Testis (tissue), 3 donors: Measurements from ENCODE around the gene MYOM1. TPM values are rescaled to one million over a fixed set of nuclear protein-coding genes. Genes with fewer than 3 reads are reported as not detected.

Experiments used
- DNase-seq: peaks from one replicate; pipeline ENCODE4 v3.0.0-alpha.2; 2019
- H3K27ac ChIP-seq, 2 donors: fragments of 200-600 bp; sonication (generic); one replicate each; pipeline ENCODE4 v1.5.1; 2019
- H3K27me3 ChIP-seq: fragments of 200-600 bp; sonication (generic); one replicate; pipeline ENCODE4 v1.5.1; 2019
- H3K36me3 ChIP-seq: fragments of 200-600 bp; sonication (generic); one replicate; pipeline ENCODE4 v1.5.1; 2017; ENCODE audit warnings: low read depth; ENCODE audit errors: missing control alignments
- H3K4me1 ChIP-seq: fragments of 200-600 bp; sonication (generic); one replicate; pipeline ENCODE4 v1.5.1; 2019
- H3K4me3 ChIP-seq, 2 donors: fragments of 200-600 bp; sonication (generic); one replicate each; pipeline ENCODE4 v1.5.1; 2017 to 2019
- H3K9me3 ChIP-seq: fragments of 200-600 bp; sonication (generic); one replicate; pipeline ENCODE4 v1.5.1; 2017
- POLR2A ChIP-seq: fragments of 450-650 bp; IDR thresholded peaks from one replicate; pipeline ENCODE4 v1.6.1; 2017; ENCODE audit warnings: antibody characterized with exemption, mild to moderate bottlenecking, moderate library complexity
- WGBS, 2 donors: methylation state at CpG; one replicate each; pipeline ENCODE4 v1.1.5; 2018; 5-methylcytosine and 5-hydroxymethylcytosine counted together
- intact Hi-C: fragments of 100-400 bp; cut with DNase I; formaldehyde crosslinking; loops from one replicate; pipeline ENCODE4 v1.15.1; 2023; ENCODE audit warnings: low total_unique reads
- polyA plus RNA-seq: library from polyadenylated mRNA; stranded (reverse); fragments of 350-450 nt; fragmentation: Illumina TruSeq; extraction: RNeasy Lipid Tissue Mini Kit (QIAGEN cat#74804); gene quantifications from one replicate; pipeline ENCODE4 v1.2.3, GENCODE V29; 2014; ENCODE audit warnings: low read depth, low replicate concordance; ENCODE audit not compliant: insufficient read depth
- total RNA-seq, 2 donors: library from RNA; depleted of rRNA; stranded (reverse); fragments of >200 nt; gene quantifications; one replicate each; pipeline ENCODE4 v1.2.3, GENCODE V29; 2016
- TF ChIP-seq, protein P1 (sequence below), 3 experiments: fragments of 450-650 bp in 2 of 3; fragments of 200-600 bp in 1 of 3; sonication (generic) in 1 of 3; IDR thresholded peaks; one replicate each; pipeline ENCODE4 v1.5.1; 2016 to 2019; ENCODE audit warnings: antibody characterized with exemption in 3 of 3, mild to moderate bottlenecking in 2 of 3, moderate library complexity in 1 of 3

MYOM1 gene
- total and polyA plus RNA-seq, 3 donors from 2014 or later = 9.1 to 19.9 (median 16.9) TPM

DNA sequence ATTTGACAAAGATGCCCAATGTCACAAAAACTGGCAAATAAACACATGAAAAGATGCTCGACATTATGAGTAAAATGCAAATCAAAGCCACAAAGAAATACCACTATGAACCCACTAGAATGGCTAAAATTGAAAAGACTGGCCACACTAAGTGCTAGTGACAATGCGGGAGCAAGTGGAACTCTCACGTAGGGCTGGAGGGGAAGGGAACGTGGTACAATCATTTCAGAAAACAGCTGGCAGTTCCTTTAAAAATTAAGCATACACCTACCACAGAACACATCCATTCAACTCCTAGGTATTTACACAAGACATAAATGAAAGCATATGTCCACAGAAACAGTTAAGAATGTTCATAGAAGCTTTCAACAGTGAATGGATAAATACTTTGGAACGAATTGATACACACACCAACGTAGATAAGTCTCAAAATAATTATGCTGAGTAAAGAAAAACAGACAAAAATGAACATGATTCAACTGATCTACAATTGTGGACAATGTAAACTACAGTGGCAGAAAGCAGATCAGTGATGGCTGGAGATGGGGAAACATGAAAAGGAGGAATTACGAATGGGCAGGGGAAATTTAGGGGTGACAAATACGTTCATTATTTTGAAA lies 71.7 kb downstream of the MYOM1 start:
- Histone ChIP-seq H3K4me1 (no peaks in the 10 kb centered on the region), H3K36me3 (no peaks in the 10 kb centered on the region), H3K9me3 (no peaks in the 10 kb centered on the region), H3K27me3 (no peaks in the 10 kb centered on the region), H3K4me3 (no peak overlapping the region), H3K27ac (no peak overlapping the region)
- intact Hi-C loops = no loop called here
- TF ChIP-seq, protein P1, sequence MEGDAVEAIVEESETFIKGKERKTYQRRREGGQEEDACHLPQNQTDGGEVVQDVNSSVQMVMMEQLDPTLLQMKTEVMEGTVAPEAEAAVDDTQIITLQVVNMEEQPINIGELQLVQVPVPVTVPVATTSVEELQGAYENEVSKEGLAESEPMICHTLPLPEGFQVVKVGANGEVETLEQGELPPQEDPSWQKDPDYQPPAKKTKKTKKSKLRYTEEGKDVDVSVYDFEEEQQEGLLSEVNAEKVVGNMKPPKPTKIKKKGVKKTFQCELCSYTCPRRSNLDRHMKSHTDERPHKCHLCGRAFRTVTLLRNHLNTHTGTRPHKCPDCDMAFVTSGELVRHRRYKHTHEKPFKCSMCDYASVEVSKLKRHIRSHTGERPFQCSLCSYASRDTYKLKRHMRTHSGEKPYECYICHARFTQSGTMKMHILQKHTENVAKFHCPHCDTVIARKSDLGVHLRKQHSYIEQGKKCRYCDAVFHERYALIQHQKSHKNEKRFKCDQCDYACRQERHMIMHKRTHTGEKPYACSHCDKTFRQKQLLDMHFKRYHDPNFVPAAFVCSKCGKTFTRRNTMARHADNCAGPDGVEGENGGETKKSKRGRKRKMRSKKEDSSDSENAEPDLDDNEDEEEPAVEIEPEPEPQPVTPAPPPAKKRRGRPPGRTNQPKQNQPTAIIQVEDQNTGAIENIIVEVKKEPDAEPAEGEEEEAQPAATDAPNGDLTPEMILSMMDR (IDR thresholded peaks at IDR 0.05) = no peak
- no peak for TF ChIP-seq POLR2A
- DNase-seq = no peak
- WGBS, 2 donors = 68 to 77% methylated on average over 8 of the region's 8 CpGs

DNA sequence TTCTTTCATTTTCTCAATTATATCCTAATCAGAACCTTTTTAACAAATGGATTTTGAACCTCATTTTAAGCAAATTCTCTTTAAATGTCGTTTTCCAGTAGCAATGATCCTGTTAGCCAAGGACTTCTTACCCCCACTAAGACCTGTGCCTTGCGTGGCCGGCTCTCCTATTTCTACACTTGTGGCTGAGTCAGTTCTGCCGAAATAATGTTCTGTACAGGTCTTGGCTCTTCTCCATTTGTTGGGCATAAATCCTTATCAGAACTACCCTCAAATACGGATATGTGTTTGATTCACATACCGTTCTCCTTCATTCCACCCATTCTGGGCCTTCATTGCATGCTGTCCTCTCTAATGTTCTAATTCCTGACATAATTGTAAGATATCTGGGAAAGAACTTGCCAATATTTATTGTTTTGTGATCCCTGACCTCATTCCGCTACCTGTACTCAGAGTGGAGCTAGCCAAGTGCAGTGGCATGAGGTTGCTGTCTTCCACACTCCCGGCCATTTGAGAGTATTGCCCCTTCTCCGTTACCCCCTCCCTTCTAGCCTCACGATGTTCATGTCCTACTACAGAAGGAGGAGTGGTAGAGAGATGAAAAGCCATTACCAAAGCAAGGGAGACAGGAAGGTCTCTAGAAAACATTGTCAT lies 78.7 kb downstream of the MYOM1 start:
- intact Hi-C loops = no loop called here
- WGBS, 2 donors = 84 to 86% methylated on average over 10 of the region's 10 CpGs
- TF ChIP-seq, protein P1 (IDR thresholded peaks at IDR 0.05) = no peak
- TF ChIP-seq POLR2A = no peak

DNA sequence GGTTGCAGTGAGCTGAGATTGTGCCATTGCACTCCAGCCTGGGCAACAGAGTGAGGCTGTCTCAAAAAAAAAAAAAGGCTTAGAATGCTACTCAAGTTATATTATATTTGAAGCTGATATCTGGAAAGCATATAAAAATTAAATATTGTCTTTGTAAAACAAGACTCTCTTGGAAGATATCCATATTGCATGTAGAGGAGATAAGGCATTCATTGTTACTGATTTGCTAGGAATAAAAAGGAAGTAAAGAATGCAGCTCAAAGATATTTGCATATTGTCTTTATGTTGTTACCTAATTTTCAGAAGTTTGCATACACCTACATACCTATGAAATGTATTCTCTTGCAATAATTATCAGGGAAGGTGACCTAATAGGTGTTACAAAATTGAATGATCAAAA lies 79.4 kb downstream of the MYOM1 start:
- H3K4me1 ChIP-seq = no peaks in the 10 kb centered on the region
- no peak overlapping the region for H3K27ac ChIP-seq
- H3K9me3 ChIP-seq = no peaks in the 10 kb centered on the region
- no peak for DNase-seq
- H3K4me3 ChIP-seq = no peak overlapping the region
- H3K36me3 ChIP-seq = no peaks in the 10 kb centered on the region
- H3K27me3 ChIP-seq = no peaks in the 10 kb centered on the region
- TF ChIP-seq, protein P1 (IDR thresholded peaks at IDR 0.05) = no peak
- no peak for TF ChIP-seq POLR2A
- intact Hi-C loops = no loop called here

More for the DNA sequence above, 78.7 kb downstream of the MYOM1 start:
- no peaks in the 10 kb centered on the region for H3K36me3 ChIP-seq
- H3K27ac ChIP-seq = no peak overlapping the region
- H3K4me3 ChIP-seq = no peak overlapping the region
- H3K4me1 ChIP-seq = no peaks in the 10 kb centered on the region
- H3K9me3 ChIP-seq = no peaks in the 10 kb centered on the region
- no peak for DNase-seq
- no peaks in the 10 kb centered on the region for H3K27me3 ChIP-seq

DNA sequence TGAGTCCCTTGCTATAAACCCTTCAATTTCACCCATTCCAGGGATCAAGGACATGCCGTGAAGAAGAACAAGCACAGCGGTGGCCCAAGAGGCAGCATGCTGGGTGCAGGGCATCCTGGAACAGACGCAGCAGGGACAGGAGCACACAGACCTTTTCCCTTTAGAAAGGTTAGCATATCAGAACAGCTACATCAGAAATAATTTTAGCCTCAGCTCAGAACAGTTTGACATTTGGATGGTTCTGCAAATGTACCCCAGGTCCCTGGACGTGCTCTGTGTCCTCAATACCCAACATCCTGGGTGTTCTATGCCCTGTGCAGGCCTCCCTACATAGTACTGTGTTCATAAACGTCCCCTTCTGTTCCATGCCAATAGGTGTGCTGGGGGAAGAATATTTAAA lies 80.4 kb downstream of the MYOM1 start:
- intact Hi-C loops = no loop called here
- DNase-seq = no peak

More for the DNA sequence above, 80.4 kb downstream of the MYOM1 start:
- TF ChIP-seq, protein P1 (IDR thresholded peaks at IDR 0.05) = no peak
- TF ChIP-seq POLR2A = no peak
- Histone ChIP-seq H3K27ac (no peak overlapping the region), H3K27me3 (no peaks in the 10 kb centered on the region), H3K4me1 (no peaks in the 10 kb centered on the region), H3K9me3 (no peaks in the 10 kb centered on the region), H3K4me3 (no peak overlapping the region), H3K36me3 (no peaks in the 10 kb centered on the region)
- 89 to 91% methylated on average over 5 of the region's 5 CpGs for WGBS, 2 donors
